OCI-LY1 (cell line): Measurements from ENCODE around the gene GFOD1.

Experiments used
- H2AFZ ChIP-seq: fragments of 200-600 bp; sonication (generic), shearing (Covaris generic); 2 replicates; pipeline ENCODE4 v1.6.0; 2014; ENCODE audit warnings: antibody characterized with exemption, mild to moderate bottlenecking, low read length
- H3F3A ChIP-seq: fragments of 200-600 bp; sonication (generic), shearing (Covaris generic); 2 replicates; pipeline ENCODE4 v1.6.0; 2014; ENCODE audit warnings: mild to moderate bottlenecking, antibody characterized with exemption, low read length, moderate library complexity; ENCODE audit not compliant: insufficient read depth
- H3K27ac ChIP-seq: fragments of 200-600 bp; sonication (generic); 2 replicates; pipeline ENCODE4 v1.5.1; 2014; ENCODE audit warnings: low read length, mixed run types, mild to moderate bottlenecking, low read depth; ENCODE audit not compliant: poor library complexity, severe bottlenecking
- H3K27me3 ChIP-seq: fragments of 200-600 bp; sonication (generic); 2 replicates; pipeline ENCODE4 v1.6.0; 2014; ENCODE audit warnings: antibody characterized with exemption, mild to moderate bottlenecking, low read length, moderate library complexity; ENCODE audit not compliant: insufficient read depth
- H3K36me3 ChIP-seq: fragments of 200-600 bp; sonication (generic); 2 replicates; pipeline ENCODE4 v1.6.1; 2014; ENCODE audit warnings: mild to moderate bottlenecking, antibody characterized with exemption, low read length, moderate library complexity, mixed read lengths; ENCODE audit not compliant: insufficient read depth
- H3K4me1 ChIP-seq: fragments of 200-600 bp; sonication (generic); 2 replicates; pipeline ENCODE4 v1.5.1; 2014; ENCODE audit warnings: mild to moderate bottlenecking, low read length, moderate library complexity; ENCODE audit not compliant: insufficient read depth, severe bottlenecking
- H3K4me2 ChIP-seq: fragments of 200-600 bp; sonication (generic), shearing (Covaris generic); 2 replicates; pipeline ENCODE4 v1.6.1; 2014; ENCODE audit warnings: low read length
- H3K4me3 ChIP-seq: fragments of 200-600 bp; sonication (generic); 2 replicates; pipeline ENCODE4 v1.5.1; 2014; ENCODE audit warnings: low read length, low read depth, mild to moderate bottlenecking, mixed read lengths; ENCODE audit not compliant: poor library complexity, severe bottlenecking
- H3K79me2 ChIP-seq: fragments of 200-600 bp; shearing (Covaris generic); 2 replicates; pipeline ENCODE4 v1.6.1; 2016; ENCODE audit warnings: mixed run types, low read length, mixed read lengths; ENCODE audit not compliant: insufficient read depth
- H3K9ac ChIP-seq: fragments of 200-600 bp; sonication (generic), shearing (Covaris generic); 2 replicates; pipeline ENCODE4 v1.6.1; 2014; ENCODE audit warnings: mild to moderate bottlenecking, low read length, mixed read lengths
- H3K9me2 ChIP-seq: fragments of 200-600 bp; sonication (generic), shearing (Covaris generic); 2 replicates; pipeline ENCODE4 v1.6.1; 2014; ENCODE audit warnings: low read depth, mild to moderate bottlenecking, low read length, mixed read lengths
- H3K9me3 ChIP-seq: fragments of 200-600 bp; shearing (Covaris generic); 2 replicates; pipeline ENCODE4 v1.6.1; 2014; ENCODE audit warnings: low read length, mixed read lengths
- H4K20me1 ChIP-seq: fragments of 200-600 bp; sonication (generic), shearing (Covaris generic); 2 replicates; pipeline ENCODE4 v1.6.0; 2016; ENCODE audit warnings: mild to moderate bottlenecking, low read length; ENCODE audit not compliant: insufficient read depth
- CTCF ChIP-seq: fragments of 200-600 bp; sonication (generic), shearing (Covaris generic); IDR thresholded peaks from 2 replicates; pipeline ENCODE4 v1.5.1; 2017; ENCODE audit warnings: mild to moderate bottlenecking, antibody characterized with exemption, low read length, moderate library complexity, mixed read lengths
- EZH2 ChIP-seq: fragments of 200-600 bp; sonication (generic), shearing (Covaris generic); IDR thresholded peaks from 2 replicates; pipeline ENCODE4 v1.8.0; 2017; ENCODE audit warnings: borderline replicate concordance, mixed run types, mild to moderate bottlenecking, antibody characterized with exemption, low read length, moderate library complexity, mixed read lengths

Gene GFOD1

DNA sequence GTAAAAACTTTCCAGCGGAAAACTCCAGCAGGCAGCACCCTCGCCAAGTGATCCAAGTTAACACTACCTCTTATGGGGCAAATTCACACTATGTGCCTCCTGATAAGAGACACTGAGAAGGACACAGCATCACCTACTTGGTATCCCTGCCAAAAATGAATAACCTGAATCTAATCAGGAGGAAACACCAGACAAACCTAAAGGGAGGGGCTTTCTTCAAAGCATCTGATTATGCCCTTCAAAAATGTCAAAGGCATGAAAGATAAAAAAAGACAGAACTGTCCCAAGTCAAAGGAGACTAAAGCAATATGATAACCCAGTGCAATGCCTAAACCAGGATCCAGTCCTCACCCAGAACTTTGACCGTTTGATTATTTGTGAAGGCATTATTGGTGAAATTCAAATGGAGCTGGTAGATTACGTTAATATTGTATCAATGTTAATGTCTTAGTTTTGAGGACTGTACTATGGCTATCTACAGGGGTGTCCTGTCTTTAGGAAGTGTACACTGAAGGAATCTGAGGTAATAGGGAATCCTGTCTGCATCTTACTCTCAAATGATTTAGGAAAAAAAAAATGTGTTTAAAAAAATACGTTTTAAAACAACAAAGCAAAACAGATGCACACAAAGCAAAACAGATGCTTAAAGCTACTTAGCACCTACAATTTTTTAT is 167.4 kb downstream of the GFOD1 start:
- Histone ChIP-seq H3K79me2 (no peaks in the 10 kb centered on the region), H3F3A (no peaks in the 10 kb centered on the region), H3K9me2 (no peaks in the 10 kb centered on the region), H3K27ac (no peak overlapping the region), H3K4me2 (no peak overlapping the region), H3K9me3 (no peaks in the 10 kb centered on the region), H3K36me3 (peaks cover 69% of the 10 kb centered on the region), H3K9ac (no peak overlapping the region), H3K4me3 (no peak overlapping the region), H2AFZ (no peak overlapping the region), H4K20me1 (no peaks in the 10 kb centered on the region), H3K27me3 (no peaks in the 10 kb centered on the region), H3K4me1 (no peaks in the 10 kb centered on the region)
- TF ChIP-seq EZH2 = no peak
- no peak for TF ChIP-seq CTCF

GRCh38 chr6:13318821-13319220 is 168.6 kb downstream of the GFOD1 start:
- Histone ChIP-seq H3K27me3 (no peaks in the 10 kb centered on the region), H3K9me2 (no peaks in the 10 kb centered on the region), H3K9me3 (no peaks in the 10 kb centered on the region), H3K79me2 (no peaks in the 10 kb centered on the region), H3K36me3 (peaks cover 70% of the 10 kb centered on the region), H4K20me1 (no peaks in the 10 kb centered on the region), H3F3A (no peaks in the 10 kb centered on the region), H3K27ac (no peak overlapping the region), H2AFZ (no peak overlapping the region), H3K9ac (no peak overlapping the region), H3K4me1 (no peaks in the 10 kb centered on the region), H3K4me3 (no peak overlapping the region), H3K4me2 (no peak overlapping the region)
- TF ChIP-seq EZH2 (no peak), CTCF (no peak)

DNA sequence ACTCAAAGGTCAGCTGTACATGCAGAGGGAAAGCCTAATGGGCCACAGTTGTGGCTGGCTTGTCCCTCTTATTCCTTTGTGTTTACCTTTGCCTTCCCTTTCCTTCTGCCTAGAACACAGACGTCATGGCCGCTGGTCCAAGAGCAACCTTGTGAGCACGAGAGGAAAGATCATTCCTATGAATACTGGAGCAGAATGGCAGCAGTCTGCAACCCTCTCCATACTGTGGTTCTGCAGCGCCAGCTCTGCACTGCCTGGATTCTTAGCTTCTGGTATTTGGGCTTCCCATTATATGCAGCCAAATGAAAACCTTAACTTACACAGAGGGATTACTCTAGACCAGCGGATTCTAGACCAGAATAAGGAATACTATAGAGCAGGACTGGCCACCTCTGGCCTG is 171.5 kb downstream of the GFOD1 start:
- H3K36me3 ChIP-seq = peaks cover 75% of the 10 kb centered on the region
- H3K4me2 ChIP-seq = no peak overlapping the region
- H3K4me1 ChIP-seq = no peaks in the 10 kb centered on the region
- H4K20me1 ChIP-seq = no peaks in the 10 kb centered on the region
- H3F3A ChIP-seq = no peaks in the 10 kb centered on the region
- H3K79me2 ChIP-seq = no peaks in the 10 kb centered on the region
- no peaks in the 10 kb centered on the region for H3K27me3 ChIP-seq
- H3K9me3 ChIP-seq = no peaks in the 10 kb centered on the region
- no peak for TF ChIP-seq EZH2
- TF ChIP-seq CTCF = no peak
- no peaks in the 10 kb centered on the region for H3K9me2 ChIP-seq
- H3K27ac ChIP-seq = no peak overlapping the region
- no peak overlapping the region for H3K9ac ChIP-seq
- no peak overlapping the region for H2AFZ ChIP-seq
- H3K4me3 ChIP-seq = no peak overlapping the region
